Brain microvascular endothelial cell (primary cell): ENCODE data around the gene RFTN1.

ENCODE experiments used
- DNase-seq: peaks from one replicate; pipeline ENCODE4 v3.0.0-alpha.2; 2020
- H3K27ac ChIP-seq: fragments of 250-450 bp; sonication (Bioruptor Pico); 2 replicates; pipeline ENCODE4 v1.5.1; 2020; ENCODE audit warnings: mild to moderate bottlenecking, moderate library complexity
- H3K27me3 ChIP-seq: fragments of 250-450 bp; sonication (Bioruptor Pico); replicated peaks from 2 replicates; pipeline ENCODE4 v1.5.1; 2020; ENCODE audit warnings: mild to moderate bottlenecking
- H3K36me3 ChIP-seq: fragments of 250-450 bp; sonication (Bioruptor Pico); replicated peaks from 2 replicates; pipeline ENCODE4 v1.5.1; 2020; ENCODE audit warnings: mild to moderate bottlenecking
- H3K4me3 ChIP-seq: 2 replicates; pipeline ENCODE4 v1.5.1; 2011; ENCODE audit warnings: low read depth, mild to moderate bottlenecking, control low read depth, low read length, moderate library complexity
- CTCF ChIP-seq: IDR thresholded peaks from 2 replicates; pipeline ENCODE4 v1.5.1; 2011; ENCODE audit warnings: low read depth, mild to moderate bottlenecking, moderate library complexity, low read length, control low read depth, inconsistent platforms; ENCODE audit errors: missing control alignments
- in situ Hi-C: cut with HindIII; loops from 2 replicates; pipeline ENCODE4 v1.10.0; 2017; ENCODE audit warnings: low sequenced_read_pairs, low pct_ligation_motif_present

Gene RFTN1

GRCh38 chr3:16481546-16481897 is 32.0 kb downstream of the RFTN1 start:
- no peak for TF ChIP-seq CTCF
- no peaks in the 10 kb centered on the region for H3K27me3 ChIP-seq
- no peak overlapping the region for H3K4me3 ChIP-seq
- H3K27ac ChIP-seq: peak overlapping the region; percentile 98
- peaks cover 3% of the 10 kb centered on the region for H3K36me3 ChIP-seq
- no peak for DNase-seq
- in situ Hi-C loops: no loop called here

GRCh38 chr3:16480861-16481545 is 32.5 kb downstream of the RFTN1 start:
- no peaks in the 10 kb centered on the region for H3K27me3 ChIP-seq
- in situ Hi-C loops: no loop called here
- DNase-seq: peak; percentile 63
- no peak for TF ChIP-seq CTCF
- H3K4me3 ChIP-seq: no peak overlapping the region
- H3K36me3 ChIP-seq: peaks cover 3% of the 10 kb centered on the region
- H3K27ac ChIP-seq: peak overlapping the region; percentile 98

GRCh38 chr3:16478516-16478915 is 35.0 kb downstream of the RFTN1 start:
- H3K4me3 ChIP-seq: no peak overlapping the region
- peaks cover 3% of the 10 kb centered on the region for H3K36me3 ChIP-seq
- in situ Hi-C loops: no loop called here
- TF ChIP-seq CTCF: no peak
- H3K27me3 ChIP-seq: no peaks in the 10 kb centered on the region
- peak overlapping the region; percentile 94 for H3K27ac ChIP-seq
- DNase-seq: peak; percentile 75

GRCh38 chr3:16477521-16477920 is 36.0 kb downstream of the RFTN1 start:
- in situ Hi-C loops: no loop called here
- TF ChIP-seq CTCF: no peak

GRCh38 chr3:16477056-16477455 is 36.4 kb downstream of the RFTN1 start:
- Histone ChIP-seq H3K27ac (peak overlapping the region; percentile 94), H3K36me3 (peaks cover 8% of the 10 kb centered on the region), H3K4me3 (no peak overlapping the region), H3K27me3 (no peaks in the 10 kb centered on the region)
- in situ Hi-C loops: no loop called here
- no peak for TF ChIP-seq CTCF
- no peak for DNase-seq

More at GRCh38 chr3:16477521-16477920, 36.0 kb downstream of the RFTN1 start:
- peaks cover 4% of the 10 kb centered on the region for H3K36me3 ChIP-seq
- no peak for DNase-seq
- peak overlapping the region; percentile 94 for H3K27ac ChIP-seq
- H3K27me3 ChIP-seq: no peaks in the 10 kb centered on the region
- H3K4me3 ChIP-seq: no peak overlapping the region

- Histone ChIP-seq H3K27me3 (no peaks in the 10 kb centered on the region), H3K27ac (peak overlapping the region; percentile 94), H3K36me3 (peaks cover 8% of the 10 kb centered on the region), H3K4me3 (no peak overlapping the region)
- TF ChIP-seq CTCF: no peak
- in situ Hi-C loops: no loop called here
- DNase-seq: peak; percentile 93
These were observed 36.9 kb downstream of the RFTN1 start for GRCh38 chr3:16476636-16477035.
